ENCODE data around the gene GDI1. TPM values are rescaled to one million over a fixed set of nuclear protein-coding genes. Genes with fewer than 3 reads are reported as not detected.

GDI1 gene
- total and polyA plus RNA-seq, 2 of the 4 experiments (the other 2 are of a cell fraction) = 113 to 291 TPM

DNA sequence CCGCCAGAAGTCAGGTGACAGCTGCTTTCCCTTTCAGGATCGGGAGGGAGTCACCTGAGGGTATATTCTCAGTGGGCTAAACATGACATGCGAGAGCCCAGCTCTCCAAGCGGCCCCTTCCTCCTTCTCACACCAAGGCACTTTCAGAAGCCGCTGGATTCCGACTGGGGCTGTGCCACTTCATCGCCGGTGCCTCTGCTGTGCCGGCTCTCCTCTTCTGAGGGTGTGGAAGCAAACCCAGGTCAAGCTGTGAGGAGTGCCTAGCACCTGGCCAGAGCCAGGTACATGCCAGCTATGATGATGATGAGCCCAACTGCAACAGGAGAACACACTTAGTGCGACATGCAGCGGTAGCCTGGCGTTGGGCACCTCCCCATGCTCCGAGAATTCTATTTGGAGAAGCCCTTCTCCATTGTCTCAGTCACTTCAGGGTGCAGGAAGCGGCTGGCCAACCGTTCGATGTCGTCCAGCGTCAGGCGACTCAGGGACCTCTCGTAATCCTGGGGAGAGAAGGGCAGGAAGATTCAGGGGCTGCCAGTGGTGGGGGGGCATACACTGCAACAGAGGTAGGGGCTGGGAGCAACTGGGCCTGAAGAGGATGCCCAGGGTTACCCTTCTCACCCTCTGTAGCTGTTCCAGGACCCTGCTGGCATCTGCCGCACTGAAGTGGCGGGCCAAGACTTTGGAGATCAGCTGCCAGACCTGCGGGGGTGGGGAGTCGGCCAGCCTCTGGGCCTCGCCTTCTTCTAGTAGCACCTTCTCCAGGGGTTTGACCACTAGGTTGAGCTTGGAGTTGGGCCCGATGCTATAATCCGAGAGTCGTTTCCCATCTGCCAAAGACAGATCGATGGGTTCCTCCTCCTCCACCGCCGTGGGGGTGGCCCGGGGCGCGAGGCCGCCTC lies 48.4 kb downstream of the GDI1 start:
- no TSS peak for BruUV-seq (replicated peaks)
- peaks cover 4% of the 10 kb centered on the region; the same call in 1 of the 2 replicates for H4K20me1 ChIP-seq (ENCODE audit: insufficient read depth, low read length)
- H3K9me3 ChIP-seq (ENCODE audit: control insufficient read depth, insufficient read depth, low read length) = no peaks in the 10 kb centered on the region
- H3K4me1 ChIP-seq (ENCODE audit: control insufficient read depth, insufficient read depth, low read length) = peaks cover 4% of the 10 kb centered on the region; the same call in 1 of the 2 replicates
- no peak overlapping the region for H3K14ac ChIP-seq (replicated peaks; ENCODE audit: low read depth, low read length)
- H4K91ac ChIP-seq (ENCODE audit: insufficient read depth, low read depth, low read length) = peak overlapping the region; percentile 62; the same call in 1 of the 2 replicates
- WGBS, 2 experiments (ENCODE audit: extremely low coverage in 2 of 2, insufficient read length in 1 of 2) = 70% methylated on average over 8 of the region's 35 CpGs; no CpG with 5 or more reads in 1 of the 2 experiments
- H2AK9ac ChIP-seq (replicated peaks; ENCODE audit: low read depth, low read length, poor library complexity) = peak overlapping the region; percentile 99
- peak overlapping the region; percentile 67 for H2AK5ac ChIP-seq (ENCODE audit: low read depth, low read length)
- peak overlapping the region; percentile 40 for H3K4ac ChIP-seq (ENCODE audit: low read depth, low read length)
- ATAC-seq (ENCODE audit: low read depth) (no peak), DNase-seq (no peak)
- no peak overlapping the region for H4K5ac ChIP-seq (ENCODE audit: low read depth, low read length)
- intact Hi-C loops (cut with micrococcal nuclease) (no loop called here), dilution Hi-C loops (cut with HindIII; ENCODE audit: low sequenced_read_pairs, unreplicated experiment) (no loop called here), in situ Hi-C loops (cut with MboI; ENCODE audit: low sequenced_read_pairs) (no loop called here)
- 0 out of 4 replicates have a peak overlapping the region, but pooled peaks of 1 of the 2 experiments have one; percentile 64 for H4K8ac ChIP-seq (ENCODE audit: low read depth in 2 of 2, low read length in 2 of 2)
- H3K18ac ChIP-seq (ENCODE audit: low read depth, low read length) = no peak overlapping the region
- no peak overlapping the region for H2BK120ac ChIP-seq (ENCODE audit: low read depth, low read length)
- peak overlapping the region; percentile 64 for H3K4me2 ChIP-seq (ENCODE audit: low read depth, low read length)
- no peak overlapping the region for H2BK20ac ChIP-seq (ENCODE audit: low read depth, low read length)
- no peak overlapping the region for H2BK5ac ChIP-seq (ENCODE audit: low read depth, low read length, poor library complexity, severe bottlenecking)
- H2BK15ac ChIP-seq (ENCODE audit: low read depth, low read length) = no peak overlapping the region
- H3K79me1 ChIP-seq (ENCODE audit: low read depth in 1 of 2, low read length in 2 of 2) = peaks cover 3 to 38% of the 10 kb centered on the region in 2 experiments; a peak in 3 of 4 replicates
- H3K9ac ChIP-seq (ENCODE audit: low read depth, low read length) = peak overlapping the region; percentile 86
- ChIA-PET POLR2A (ENCODE audit: unreplicated experiment) (no interaction called here), CTCF (no interaction called here)
- H3K4me3 ChIP-seq (ENCODE audit: insufficient read depth, low read depth, low read length) = peak overlapping the region; percentile 86
- peak overlapping the region; percentile 42; the same call in 1 of the 2 replicates for H3K23ac ChIP-seq (ENCODE audit: low read depth, low read length)
- no peak overlapping the region; the same call in 1 of the 2 replicates for H3K56ac ChIP-seq (ENCODE audit: extremely low read depth, insufficient read depth, low read length)
- H3K27me3 ChIP-seq (ENCODE audit: control insufficient read depth, insufficient read depth, low read length) = no peaks in the 10 kb centered on the region
- peaks cover 8% of the 10 kb centered on the region; the same call in 1 of the 2 replicates for H3K9me1 ChIP-seq (ENCODE audit: insufficient read depth, low read length)
- H3K36me3 ChIP-seq (ENCODE audit: control insufficient read depth, insufficient read depth, low read length) = peaks cover 16% of the 10 kb centered on the region; the same call in 1 of the 2 replicates
- peak overlapping the region; percentile 69 for H2AFZ ChIP-seq (replicated peaks; ENCODE audit: low read length, poor library complexity)
- H3K27ac ChIP-seq (ENCODE audit: insufficient read depth, low read length) = peak overlapping the region; percentile 83; the same call in 1 of the 2 replicates
- TF ChIP-seq MAZ (IDR thresholded peaks at IDR 0.05; ENCODE audit: borderline replicate concordance, low read depth, low read length) = no peak
- no peak for TF ChIP-seq MXI1 (IDR thresholded peaks at IDR 0.05; ENCODE audit: borderline replicate concordance, low read depth, low read length)
- TF ChIP-seq, protein P1, sequence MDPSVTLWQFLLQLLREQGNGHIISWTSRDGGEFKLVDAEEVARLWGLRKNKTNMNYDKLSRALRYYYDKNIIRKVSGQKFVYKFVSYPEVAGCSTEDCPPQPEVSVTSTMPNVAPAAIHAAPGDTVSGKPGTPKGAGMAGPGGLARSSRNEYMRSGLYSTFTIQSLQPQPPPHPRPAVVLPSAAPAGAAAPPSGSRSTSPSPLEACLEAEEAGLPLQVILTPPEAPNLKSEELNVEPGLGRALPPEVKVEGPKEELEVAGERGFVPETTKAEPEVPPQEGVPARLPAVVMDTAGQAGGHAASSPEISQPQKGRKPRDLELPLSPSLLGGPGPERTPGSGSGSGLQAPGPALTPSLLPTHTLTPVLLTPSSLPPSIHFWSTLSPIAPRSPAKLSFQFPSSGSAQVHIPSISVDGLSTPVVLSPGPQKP (IDR thresholded peaks at IDR 0.05; ENCODE audit: borderline replicate concordance, low read depth, low read length) = no peak
- TF ChIP-seq NFE2L2 (IDR thresholded peaks at IDR 0.05; ENCODE audit: low read depth, low read length) = no peak
- TF ChIP-seq RCOR1 (IDR thresholded peaks at IDR 0.05; ENCODE audit: insufficient replicate concordance, low read length) = no peak
- TF ChIP-seq, protein P2, sequence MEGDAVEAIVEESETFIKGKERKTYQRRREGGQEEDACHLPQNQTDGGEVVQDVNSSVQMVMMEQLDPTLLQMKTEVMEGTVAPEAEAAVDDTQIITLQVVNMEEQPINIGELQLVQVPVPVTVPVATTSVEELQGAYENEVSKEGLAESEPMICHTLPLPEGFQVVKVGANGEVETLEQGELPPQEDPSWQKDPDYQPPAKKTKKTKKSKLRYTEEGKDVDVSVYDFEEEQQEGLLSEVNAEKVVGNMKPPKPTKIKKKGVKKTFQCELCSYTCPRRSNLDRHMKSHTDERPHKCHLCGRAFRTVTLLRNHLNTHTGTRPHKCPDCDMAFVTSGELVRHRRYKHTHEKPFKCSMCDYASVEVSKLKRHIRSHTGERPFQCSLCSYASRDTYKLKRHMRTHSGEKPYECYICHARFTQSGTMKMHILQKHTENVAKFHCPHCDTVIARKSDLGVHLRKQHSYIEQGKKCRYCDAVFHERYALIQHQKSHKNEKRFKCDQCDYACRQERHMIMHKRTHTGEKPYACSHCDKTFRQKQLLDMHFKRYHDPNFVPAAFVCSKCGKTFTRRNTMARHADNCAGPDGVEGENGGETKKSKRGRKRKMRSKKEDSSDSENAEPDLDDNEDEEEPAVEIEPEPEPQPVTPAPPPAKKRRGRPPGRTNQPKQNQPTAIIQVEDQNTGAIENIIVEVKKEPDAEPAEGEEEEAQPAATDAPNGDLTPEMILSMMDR (conservative IDR thresholded peaks at IDR 0.05; ENCODE audit: low read depth, low read length) = no peak
- TF ChIP-seq, protein P3, sequence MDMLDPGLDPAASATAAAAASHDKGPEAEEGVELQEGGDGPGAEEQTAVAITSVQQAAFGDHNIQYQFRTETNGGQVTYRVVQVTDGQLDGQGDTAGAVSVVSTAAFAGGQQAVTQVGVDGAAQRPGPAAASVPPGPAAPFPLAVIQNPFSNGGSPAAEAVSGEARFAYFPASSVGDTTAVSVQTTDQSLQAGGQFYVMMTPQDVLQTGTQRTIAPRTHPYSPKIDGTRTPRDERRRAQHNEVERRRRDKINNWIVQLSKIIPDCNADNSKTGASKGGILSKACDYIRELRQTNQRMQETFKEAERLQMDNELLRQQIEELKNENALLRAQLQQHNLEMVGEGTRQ (IDR thresholded peaks at IDR 0.05; ENCODE audit: low read depth, low read length) = no peak
- no peak for TF ChIP-seq MAFK (IDR thresholded peaks at IDR 0.05; ENCODE audit: low read depth, low read length)
